ENCODE measurements around the gene RFTN1. TPM values are rescaled to one million over a fixed set of nuclear protein-coding genes. Genes with fewer than 3 reads are reported as not detected.

Gene RFTN1
- total RNA-seq, 1 experiment from 2014 or later, result 0.90 TPM

DNA sequence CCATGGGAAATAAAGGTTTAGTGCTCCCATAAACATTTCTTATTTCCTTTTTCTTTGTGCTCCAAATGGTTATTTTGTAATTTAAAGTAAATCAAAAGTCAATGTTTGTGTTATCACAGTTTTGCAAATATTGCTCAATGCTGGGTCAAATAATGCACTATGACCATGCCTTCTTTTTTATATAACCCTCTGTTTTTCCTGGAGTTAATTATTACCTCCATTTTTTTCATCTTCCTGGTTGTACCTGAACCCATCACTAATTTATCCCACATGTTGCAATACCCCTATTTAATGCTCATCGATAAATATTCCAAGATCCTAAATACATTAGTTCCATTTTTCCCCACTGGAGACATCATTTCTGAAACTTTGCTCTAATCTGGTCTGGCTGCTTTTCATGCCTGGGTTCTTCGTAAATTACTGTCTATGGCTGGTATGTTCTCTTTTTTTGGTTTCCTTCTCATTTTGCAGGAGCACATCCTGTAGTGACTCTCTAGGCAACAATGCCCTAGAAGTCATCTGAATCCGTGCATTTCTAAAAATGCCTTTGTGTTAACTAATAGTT is 182.1 kb downstream of the RFTN1 start:
- Histone ChIP-seq H3K27me3 (ENCODE audit: control insufficient read depth, insufficient read depth, low read length) (no peaks in the 10 kb centered on the region), H3K4me3 (ENCODE audit: insufficient read depth, low read depth, low read length) (no peak overlapping the region), H3K36me3 (replicated peaks; ENCODE audit: control insufficient read depth, insufficient read depth, low read length) (peaks cover 2% of the 10 kb centered on the region)
- DNase-seq, result no peak

DNA sequence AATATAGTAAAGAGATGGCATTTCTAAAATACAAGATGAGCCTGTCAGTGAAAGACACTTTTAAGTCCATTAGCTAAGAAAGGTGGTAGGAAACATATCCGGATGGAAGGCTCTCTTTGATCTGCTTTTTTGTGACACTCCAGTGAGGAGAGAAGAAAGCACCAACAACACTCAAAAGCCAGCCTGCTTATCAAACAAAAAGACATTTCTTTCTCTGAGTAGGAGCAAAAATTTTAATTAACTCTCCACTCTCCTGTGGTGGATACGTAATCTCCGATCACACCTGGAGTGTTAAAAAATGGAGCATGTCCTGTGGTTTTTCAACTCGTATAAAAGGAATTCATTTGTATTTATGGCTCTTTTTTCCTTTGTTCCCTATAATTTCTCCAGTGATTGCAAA is 183.1 kb downstream of the RFTN1 start:
- DNase-seq, result no peak
- peaks cover 1% of the 10 kb centered on the region for H3K36me3 ChIP-seq (replicated peaks; ENCODE audit: control insufficient read depth, insufficient read depth, low read length)
- H3K27me3 ChIP-seq (ENCODE audit: control insufficient read depth, insufficient read depth, low read length), result no peaks in the 10 kb centered on the region
- H3K4me3 ChIP-seq (ENCODE audit: insufficient read depth, low read depth, low read length), result no peak overlapping the region

DNA sequence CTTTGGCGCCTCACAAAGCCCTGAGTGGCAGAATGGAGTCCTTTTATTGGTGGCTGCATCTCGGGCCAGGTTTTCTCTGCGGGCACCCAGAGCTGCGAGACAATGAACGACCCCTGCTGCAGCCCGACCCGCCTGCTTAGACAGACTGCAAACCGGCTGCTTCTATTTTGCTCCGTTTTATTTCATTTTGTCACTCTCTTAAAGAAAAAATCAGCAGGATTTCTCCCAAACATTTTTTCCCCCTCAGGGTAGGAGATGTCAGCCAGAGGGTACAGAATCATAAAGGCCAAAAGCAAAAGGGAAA is 183.7 kb downstream of the RFTN1 start:
- H3K27me3 ChIP-seq (ENCODE audit: control insufficient read depth, insufficient read depth, low read length), result no peaks in the 10 kb centered on the region
- no peak overlapping the region for H3K4me3 ChIP-seq (ENCODE audit: insufficient read depth, low read depth, low read length)
- peak; percentile 68 for DNase-seq
- peaks cover 3% of the 10 kb centered on the region for H3K36me3 ChIP-seq (replicated peaks; ENCODE audit: control insufficient read depth, insufficient read depth, low read length)

DNA sequence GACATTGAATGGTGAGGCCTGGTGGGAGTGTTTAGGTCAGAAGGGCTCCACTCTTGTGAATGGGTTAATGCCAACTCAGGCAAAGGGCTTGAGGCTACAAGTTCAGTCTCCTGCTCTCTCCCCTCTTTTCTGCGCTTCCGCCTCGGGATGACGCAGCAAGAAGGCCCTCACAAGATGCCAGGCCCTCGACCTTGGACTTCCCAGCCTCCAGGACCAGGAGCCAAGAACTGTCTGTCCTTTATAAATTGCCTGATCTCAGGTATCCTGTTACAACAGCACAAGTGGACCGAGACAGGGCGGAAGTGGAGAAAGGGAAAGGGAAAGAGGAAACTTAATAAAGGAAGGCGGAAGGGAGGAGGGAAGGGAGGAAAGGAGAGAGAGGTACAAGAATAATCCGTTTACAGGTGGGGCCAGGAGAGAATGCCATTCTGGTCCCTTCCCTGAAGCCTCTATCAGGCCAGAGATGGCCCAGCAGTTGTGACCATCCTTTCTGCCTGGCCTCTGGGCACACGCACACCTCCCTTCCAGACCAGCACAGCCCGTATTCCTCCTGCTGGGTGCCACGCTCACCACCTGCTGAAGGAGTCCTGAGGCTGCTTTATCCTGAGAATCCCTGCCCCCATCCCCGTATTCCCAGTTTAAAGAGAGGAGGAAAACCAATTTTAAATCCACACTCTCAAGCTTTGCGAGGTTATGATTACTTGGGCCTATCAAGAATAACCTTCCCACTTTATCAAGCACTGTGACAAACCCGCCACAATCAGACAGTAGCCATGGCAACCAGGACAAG is 184.3 kb downstream of the RFTN1 start:
- Histone ChIP-seq H3K27me3 (ENCODE audit: control insufficient read depth, insufficient read depth, low read length) (no peaks in the 10 kb centered on the region), H3K36me3 (replicated peaks; ENCODE audit: control insufficient read depth, insufficient read depth, low read length) (peaks cover 3% of the 10 kb centered on the region), H3K4me3 (ENCODE audit: insufficient read depth, low read depth, low read length) (no peak overlapping the region)
- peak; percentile 51 for DNase-seq

DNA sequence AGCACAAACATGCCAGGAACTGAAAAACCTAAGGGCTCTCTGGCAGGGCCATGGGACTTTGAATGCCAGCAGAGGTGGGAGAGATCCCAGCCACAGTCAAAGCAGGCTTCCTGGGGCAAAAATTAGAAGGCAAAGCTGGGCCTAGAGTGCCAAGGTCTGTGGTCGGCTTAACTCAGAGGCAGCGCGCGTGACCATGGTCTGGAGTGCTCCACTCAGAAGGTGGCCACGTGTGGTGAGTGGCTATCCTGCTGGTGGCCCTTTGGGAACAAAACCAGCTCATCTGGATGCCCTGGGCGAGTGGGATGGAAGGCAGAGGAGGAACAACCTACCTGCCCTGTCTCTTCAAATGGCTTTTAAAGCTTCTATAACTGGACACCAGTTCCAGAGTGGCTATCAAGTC is 185.4 kb downstream of the RFTN1 start:
- no peak overlapping the region for H3K4me3 ChIP-seq (ENCODE audit: insufficient read depth, low read depth, low read length)
- peaks cover 3% of the 10 kb centered on the region for H3K36me3 ChIP-seq (replicated peaks; ENCODE audit: control insufficient read depth, insufficient read depth, low read length)
- no peak for DNase-seq
- no peaks in the 10 kb centered on the region for H3K27me3 ChIP-seq (ENCODE audit: control insufficient read depth, insufficient read depth, low read length)

DNA sequence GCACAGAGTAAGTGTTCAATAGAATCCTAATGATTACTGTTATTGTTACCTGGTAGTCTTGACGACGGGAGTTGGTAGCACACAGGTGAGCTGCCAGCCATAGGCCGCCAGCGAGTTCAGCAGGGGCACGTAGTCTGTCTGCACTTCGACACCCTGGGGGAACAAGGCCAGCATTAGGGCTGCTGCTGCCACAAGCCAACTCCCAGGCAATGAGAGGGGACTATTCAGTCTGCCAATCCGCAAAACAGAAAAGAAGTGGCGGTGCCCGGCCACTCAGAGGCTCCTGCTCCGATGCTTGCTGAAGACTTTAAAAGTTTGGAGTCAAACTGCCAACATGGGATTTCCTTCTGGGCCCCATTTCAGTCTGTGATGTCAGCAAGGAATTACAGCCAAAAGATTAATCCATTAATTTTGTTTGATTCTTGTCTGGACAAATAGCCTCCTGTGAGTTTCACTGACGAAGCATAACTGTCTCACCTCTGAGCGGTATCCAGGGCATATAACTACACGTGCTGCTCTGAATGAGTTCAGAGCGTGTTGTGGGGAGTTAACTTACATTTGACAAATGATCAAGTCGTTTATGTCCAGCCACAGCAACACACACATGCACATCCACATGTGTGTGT is 186.7 kb downstream of the RFTN1 start:
- DNase-seq, result no peak
- Histone ChIP-seq H3K36me3 (replicated peaks; ENCODE audit: control insufficient read depth, insufficient read depth, low read length) (peaks cover 3% of the 10 kb centered on the region), H3K27me3 (ENCODE audit: control insufficient read depth, insufficient read depth, low read length) (no peaks in the 10 kb centered on the region), H3K4me3 (ENCODE audit: insufficient read depth, low read depth, low read length) (no peak overlapping the region)

DNA sequence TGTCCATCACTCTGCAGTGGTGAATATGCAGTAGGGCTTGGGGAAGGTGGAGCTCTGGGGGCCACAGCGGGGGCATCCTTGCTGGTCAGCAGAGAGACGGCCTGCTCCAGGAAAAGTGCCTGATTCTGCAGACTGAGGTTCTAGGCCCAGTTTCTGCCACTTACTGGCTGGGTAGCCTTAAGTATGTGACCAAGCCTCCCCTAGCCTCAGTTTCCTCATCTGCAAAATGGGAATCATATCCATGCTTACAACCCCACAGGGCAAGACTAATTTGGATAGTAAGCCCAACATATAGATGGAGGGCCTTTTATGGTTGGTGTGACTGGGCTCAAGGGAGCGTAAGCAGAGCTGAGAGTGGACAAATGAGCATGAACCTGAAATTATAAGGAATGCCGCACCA is 187.6 kb downstream of the RFTN1 start:
- no peaks in the 10 kb centered on the region for H3K27me3 ChIP-seq (ENCODE audit: control insufficient read depth, insufficient read depth, low read length)
- DNase-seq, result no peak
- peaks cover 4% of the 10 kb centered on the region for H3K36me3 ChIP-seq (replicated peaks; ENCODE audit: control insufficient read depth, insufficient read depth, low read length)
- no peak overlapping the region for H3K4me3 ChIP-seq (ENCODE audit: insufficient read depth, low read depth, low read length)

DNA sequence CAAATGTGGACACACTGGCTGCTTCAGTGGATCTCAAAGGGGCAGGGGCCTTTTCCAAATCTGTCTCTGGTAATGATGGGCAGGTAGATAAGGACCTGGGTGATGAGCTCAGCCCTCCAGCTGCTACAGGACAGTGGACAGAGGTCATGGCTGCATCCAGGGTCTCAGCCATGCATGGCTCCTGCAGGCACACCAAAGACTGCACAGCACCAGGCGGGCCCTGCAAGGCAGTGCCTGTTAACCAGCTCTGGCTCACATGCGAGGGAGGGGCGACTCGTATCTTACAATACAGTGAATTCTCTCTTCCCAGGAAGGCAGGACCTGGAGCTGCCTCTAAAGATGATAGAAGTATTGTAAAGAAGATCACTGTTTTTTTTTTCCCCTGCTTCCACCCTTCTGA is 189.8 kb downstream of the RFTN1 start:
- H3K4me3 ChIP-seq (ENCODE audit: insufficient read depth, low read depth, low read length), result no peak overlapping the region
- H3K36me3 ChIP-seq (replicated peaks; ENCODE audit: control insufficient read depth, insufficient read depth, low read length), result peaks cover 4% of the 10 kb centered on the region
- no peak for DNase-seq
- H3K27me3 ChIP-seq (ENCODE audit: control insufficient read depth, insufficient read depth, low read length), result no peaks in the 10 kb centered on the region

DNA sequence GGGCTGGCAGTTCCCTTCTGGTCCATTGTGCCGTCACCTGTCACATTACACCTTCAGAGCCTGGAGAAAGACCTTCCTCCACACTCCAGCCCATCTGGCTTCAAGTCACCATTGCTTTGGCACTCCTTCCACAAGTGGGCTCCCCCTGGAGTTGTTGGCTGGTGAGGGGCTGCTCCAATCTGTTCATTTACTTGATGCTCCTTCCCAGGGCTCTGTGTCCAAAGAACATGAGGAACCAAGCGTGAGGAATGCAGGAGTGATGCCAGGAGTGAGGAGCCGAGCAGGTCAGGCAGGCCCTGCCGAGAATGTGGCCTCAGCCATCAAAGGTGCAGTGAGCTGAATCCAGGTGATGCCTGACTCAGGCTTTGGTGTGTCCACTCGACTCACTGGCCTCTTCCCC is 191.3 kb downstream of the RFTN1 start:
- Histone ChIP-seq H3K36me3 (replicated peaks; ENCODE audit: control insufficient read depth, insufficient read depth, low read length) (peaks cover 4% of the 10 kb centered on the region), H3K27me3 (ENCODE audit: control insufficient read depth, insufficient read depth, low read length) (no peaks in the 10 kb centered on the region), H3K4me3 (ENCODE audit: insufficient read depth, low read depth, low read length) (no peak overlapping the region)
- DNase-seq, result no peak

DNA sequence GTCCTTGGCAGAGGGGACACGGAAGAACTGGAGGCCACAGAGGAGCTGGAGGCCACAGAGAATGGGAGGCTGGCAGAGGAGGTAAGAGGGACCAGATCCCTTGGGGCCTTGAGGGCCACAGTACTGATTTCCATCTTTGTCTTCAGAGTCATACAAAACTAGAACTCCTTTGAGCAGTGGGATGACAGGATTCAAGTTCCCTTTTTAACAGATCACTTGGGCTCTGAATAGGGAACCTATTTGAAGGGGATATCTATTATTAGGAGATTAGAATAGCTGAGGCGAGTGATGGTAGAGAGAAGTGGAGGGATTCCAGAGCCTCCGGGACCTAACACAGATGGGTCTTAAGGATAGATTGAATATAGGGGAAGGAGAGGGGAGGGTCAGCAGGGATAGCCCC is 192.8 kb downstream of the RFTN1 start:
- Histone ChIP-seq H3K36me3 (replicated peaks; ENCODE audit: control insufficient read depth, insufficient read depth, low read length) (peaks cover 4% of the 10 kb centered on the region), H3K4me3 (ENCODE audit: insufficient read depth, low read depth, low read length) (no peak overlapping the region), H3K27me3 (ENCODE audit: control insufficient read depth, insufficient read depth, low read length) (no peaks in the 10 kb centered on the region)
- no peak for DNase-seq

DNA sequence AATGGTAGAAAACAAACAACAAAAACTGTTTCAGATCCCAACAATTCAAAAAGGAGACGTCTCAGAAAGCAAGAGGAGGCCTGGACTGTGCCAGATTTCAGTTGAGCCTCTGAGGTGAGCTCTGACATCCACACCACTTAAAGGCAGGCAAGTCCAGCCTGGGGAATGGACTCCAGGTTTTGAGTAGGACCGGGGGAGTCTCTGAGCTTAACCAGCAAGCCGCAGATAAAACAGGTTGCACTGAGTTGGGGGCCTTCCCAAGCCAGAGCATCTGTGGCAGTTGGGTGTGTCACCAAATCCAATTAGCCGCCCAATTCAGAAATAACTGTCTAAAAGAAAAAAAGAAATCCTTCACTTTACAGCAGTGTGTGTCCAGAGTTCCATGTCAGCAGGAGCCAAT is 193.8 kb downstream of the RFTN1 start:
- H3K4me3 ChIP-seq (ENCODE audit: insufficient read depth, low read depth, low read length), result no peak overlapping the region
- DNase-seq, result no peak
- no peaks in the 10 kb centered on the region for H3K27me3 ChIP-seq (ENCODE audit: control insufficient read depth, insufficient read depth, low read length)
- H3K36me3 ChIP-seq (replicated peaks; ENCODE audit: control insufficient read depth, insufficient read depth, low read length), result peaks cover 2% of the 10 kb centered on the region

DNA sequence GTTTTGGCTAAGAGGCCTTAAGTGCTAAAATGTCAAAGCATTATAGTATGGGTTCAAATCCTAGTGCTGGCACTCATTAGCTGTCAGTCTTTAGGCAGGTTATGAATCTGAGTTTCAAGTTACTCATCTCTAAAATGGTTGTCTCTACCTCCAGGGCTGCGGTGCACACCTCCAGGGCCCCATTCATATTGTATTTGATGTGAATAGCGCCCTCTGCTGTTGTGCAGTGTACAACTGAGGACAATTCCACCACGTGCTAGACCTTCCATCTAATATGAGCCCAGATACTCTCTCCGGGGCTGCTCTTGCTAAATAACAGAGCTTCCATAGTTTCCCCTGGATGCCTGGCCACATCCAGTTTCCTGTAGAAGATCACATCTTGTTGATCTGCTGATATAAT is 194.2 kb downstream of the RFTN1 start:
- peaks cover 2% of the 10 kb centered on the region for H3K36me3 ChIP-seq (replicated peaks; ENCODE audit: control insufficient read depth, insufficient read depth, low read length)
- H3K27me3 ChIP-seq (ENCODE audit: control insufficient read depth, insufficient read depth, low read length), result no peaks in the 10 kb centered on the region
- DNase-seq, result peak; percentile 81
- H3K4me3 ChIP-seq (ENCODE audit: insufficient read depth, low read depth, low read length), result no peak overlapping the region

DNA sequence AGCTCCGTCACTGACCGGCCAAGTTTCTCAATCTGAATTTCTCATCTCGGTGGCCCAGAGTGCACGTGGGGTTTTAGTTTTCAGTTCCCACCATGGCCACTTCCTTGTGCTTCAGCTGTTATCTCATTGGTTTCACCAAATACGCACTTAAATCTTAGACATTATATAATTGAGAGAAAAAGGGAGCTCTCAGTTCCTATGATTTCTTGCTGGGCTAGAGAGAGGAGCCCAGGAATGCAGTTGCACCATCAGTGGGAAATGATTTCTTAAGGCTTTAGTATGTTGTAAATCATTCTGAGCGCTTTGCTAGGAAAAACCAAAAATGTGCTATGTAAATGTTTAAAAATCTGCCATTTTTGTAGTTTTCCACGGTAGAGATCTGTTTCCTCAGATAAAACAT is 195.3 kb downstream of the RFTN1 start:
- Histone ChIP-seq H3K36me3 (replicated peaks; ENCODE audit: control insufficient read depth, insufficient read depth, low read length) (peaks cover 2% of the 10 kb centered on the region), H3K27me3 (ENCODE audit: control insufficient read depth, insufficient read depth, low read length) (no peaks in the 10 kb centered on the region), H3K4me3 (ENCODE audit: insufficient read depth, low read depth, low read length) (no peak overlapping the region)
- DNase-seq, result no peak

DNA sequence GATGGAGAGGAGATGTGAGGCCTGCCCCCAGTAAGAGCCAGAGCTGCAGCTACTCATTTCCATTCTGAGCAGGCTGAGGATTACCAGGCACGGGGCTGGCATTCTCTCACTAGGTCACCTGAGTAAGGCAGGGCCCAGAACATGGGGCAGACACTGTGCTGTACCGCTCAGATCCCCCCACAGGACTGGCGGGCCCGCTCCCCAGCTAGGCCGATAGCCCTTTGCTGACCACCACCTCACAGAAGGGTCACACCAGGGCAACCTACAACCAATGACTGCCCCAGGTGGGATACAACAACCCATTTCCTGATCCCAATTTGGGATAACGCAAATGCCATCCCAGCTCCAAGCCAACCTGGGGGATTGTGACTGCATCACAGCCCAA is 195.9 kb downstream of the RFTN1 start:
- no peak for DNase-seq
- Histone ChIP-seq H3K4me3 (ENCODE audit: insufficient read depth, low read depth, low read length) (no peak overlapping the region), H3K27me3 (ENCODE audit: control insufficient read depth, insufficient read depth, low read length) (no peaks in the 10 kb centered on the region), H3K36me3 (replicated peaks; ENCODE audit: control insufficient read depth, insufficient read depth, low read length) (peaks cover 2% of the 10 kb centered on the region)

DNA sequence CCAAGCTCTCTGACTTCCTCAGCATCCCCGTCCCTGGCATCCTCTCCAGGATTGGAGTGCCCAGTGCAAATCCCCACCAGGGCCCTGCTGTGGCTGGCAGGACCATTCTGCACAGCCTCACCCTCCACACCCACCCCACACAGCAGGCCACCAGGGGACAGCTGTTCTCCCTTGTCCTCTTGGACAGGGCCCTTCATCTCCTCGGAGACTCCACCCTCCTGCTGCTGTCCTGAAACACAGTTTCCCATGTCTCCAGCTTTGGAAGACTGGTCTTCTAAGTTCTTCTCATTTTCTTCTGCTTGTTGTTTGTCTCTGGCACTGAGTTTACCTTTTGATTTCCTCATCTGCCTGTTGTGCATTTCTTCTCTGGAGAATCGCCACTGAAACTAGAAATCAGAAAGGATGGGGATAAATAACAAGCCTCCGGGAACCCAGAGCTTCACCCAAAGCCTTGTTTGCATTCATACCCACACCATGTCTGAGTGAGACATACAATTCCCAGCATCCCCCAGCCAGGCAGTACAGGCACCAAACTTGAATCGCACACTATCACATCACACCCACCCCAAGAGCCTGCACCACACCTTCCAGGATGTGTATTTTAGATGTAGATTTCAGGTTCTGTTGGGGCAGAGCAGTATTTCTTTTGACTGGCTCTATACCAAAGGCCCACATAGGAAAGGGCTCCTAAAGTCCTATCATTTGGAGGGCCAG is 196.5 kb downstream of the RFTN1 start:
- Histone ChIP-seq H3K4me3 (ENCODE audit: insufficient read depth, low read depth, low read length) (no peak overlapping the region), H3K27me3 (ENCODE audit: control insufficient read depth, insufficient read depth, low read length) (no peaks in the 10 kb centered on the region), H3K36me3 (replicated peaks; ENCODE audit: control insufficient read depth, insufficient read depth, low read length) (peaks cover 4% of the 10 kb centered on the region)
- no peak for DNase-seq
